ENCODE data around the gene SMLR1.

DNA sequence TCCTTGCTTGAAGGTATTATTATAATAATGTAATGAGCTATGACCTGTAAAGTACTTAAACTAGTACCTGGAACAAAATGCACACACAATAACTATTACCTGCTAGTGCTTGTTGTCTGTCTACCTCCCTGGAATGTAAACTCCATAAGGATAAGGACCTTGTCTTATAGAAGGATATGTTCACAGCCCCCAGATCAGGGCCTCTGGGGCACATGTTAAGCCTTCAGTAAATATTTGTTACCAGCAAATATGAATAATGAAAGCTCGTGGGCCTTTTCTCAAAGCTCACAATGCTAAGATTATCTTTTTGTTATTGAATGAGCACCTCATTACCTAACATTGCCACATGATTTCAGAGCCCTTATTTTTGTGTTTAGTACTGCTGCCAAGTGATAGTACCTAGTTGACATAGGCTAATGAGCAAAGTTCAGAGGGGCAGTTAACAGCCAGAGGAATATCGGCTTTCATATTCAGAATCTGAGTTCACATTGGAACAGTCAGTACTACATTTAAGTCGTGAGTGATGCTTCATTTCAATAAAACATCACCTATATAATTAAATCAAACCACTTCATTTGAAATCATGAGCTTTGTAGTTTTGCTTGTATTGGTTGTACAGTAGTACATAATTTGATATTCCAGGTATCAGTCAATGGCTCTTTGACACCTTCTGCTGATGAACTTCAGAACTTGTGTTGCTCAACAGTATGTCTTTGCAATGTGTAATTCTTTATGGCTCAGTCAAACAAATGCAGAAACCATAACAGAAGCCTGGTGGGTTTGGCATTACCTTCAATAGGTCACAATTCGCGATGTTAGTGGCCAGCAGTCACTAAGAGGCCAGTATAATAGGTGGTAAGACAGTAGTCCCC is 11.8 kb upstream of the SMLR1 start:
- TF ChIP-seq TARDBP (IDR thresholded peaks at IDR 0.05; ENCODE audit: borderline replicate concordance) (no peak), CREB1 (IDR thresholded peaks at IDR 0.05; ENCODE audit: low read depth) (no peak), POLR2AphosphoS5 (IDR thresholded peaks at IDR 0.05; ENCODE audit: low read length) (no peak), SIX5 (IDR thresholded peaks at IDR 0.05; ENCODE audit: low read depth, low read length, severe bottlenecking) (no peak), RFX5 (IDR thresholded peaks at IDR 0.05; ENCODE audit: low read depth, low read length) (no peak), POLR2A (IDR thresholded peaks at IDR 0.05; ENCODE audit: low read depth, low read length) (no peak), MXI1 (IDR thresholded peaks at IDR 0.05; ENCODE audit: low read depth, low read length) (no peak)
- TF ChIP-seq, protein P1, sequence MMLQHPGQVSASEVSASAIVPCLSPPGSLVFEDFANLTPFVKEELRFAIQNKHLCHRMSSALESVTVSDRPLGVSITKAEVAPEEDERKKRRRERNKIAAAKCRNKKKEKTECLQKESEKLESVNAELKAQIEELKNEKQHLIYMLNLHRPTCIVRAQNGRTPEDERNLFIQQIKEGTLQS (IDR thresholded peaks at IDR 0.05; ENCODE audit: borderline replicate concordance, extremely low read depth, low read depth, low read length), result no peak
- TF ChIP-seq, protein P2, sequence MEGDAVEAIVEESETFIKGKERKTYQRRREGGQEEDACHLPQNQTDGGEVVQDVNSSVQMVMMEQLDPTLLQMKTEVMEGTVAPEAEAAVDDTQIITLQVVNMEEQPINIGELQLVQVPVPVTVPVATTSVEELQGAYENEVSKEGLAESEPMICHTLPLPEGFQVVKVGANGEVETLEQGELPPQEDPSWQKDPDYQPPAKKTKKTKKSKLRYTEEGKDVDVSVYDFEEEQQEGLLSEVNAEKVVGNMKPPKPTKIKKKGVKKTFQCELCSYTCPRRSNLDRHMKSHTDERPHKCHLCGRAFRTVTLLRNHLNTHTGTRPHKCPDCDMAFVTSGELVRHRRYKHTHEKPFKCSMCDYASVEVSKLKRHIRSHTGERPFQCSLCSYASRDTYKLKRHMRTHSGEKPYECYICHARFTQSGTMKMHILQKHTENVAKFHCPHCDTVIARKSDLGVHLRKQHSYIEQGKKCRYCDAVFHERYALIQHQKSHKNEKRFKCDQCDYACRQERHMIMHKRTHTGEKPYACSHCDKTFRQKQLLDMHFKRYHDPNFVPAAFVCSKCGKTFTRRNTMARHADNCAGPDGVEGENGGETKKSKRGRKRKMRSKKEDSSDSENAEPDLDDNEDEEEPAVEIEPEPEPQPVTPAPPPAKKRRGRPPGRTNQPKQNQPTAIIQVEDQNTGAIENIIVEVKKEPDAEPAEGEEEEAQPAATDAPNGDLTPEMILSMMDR (IDR thresholded peaks at IDR 0.05 in 2 of 3, conservative IDR thresholded peaks at IDR 0.05 in 1 of 3; ENCODE audit: control insufficient read depth in 2 of 3, extremely low read depth in 1 of 3, insufficient read depth in 1 of 3, low read depth in 3 of 3, low read length in 3 of 3), result no peak
- TF ChIP-seq, protein P3, sequence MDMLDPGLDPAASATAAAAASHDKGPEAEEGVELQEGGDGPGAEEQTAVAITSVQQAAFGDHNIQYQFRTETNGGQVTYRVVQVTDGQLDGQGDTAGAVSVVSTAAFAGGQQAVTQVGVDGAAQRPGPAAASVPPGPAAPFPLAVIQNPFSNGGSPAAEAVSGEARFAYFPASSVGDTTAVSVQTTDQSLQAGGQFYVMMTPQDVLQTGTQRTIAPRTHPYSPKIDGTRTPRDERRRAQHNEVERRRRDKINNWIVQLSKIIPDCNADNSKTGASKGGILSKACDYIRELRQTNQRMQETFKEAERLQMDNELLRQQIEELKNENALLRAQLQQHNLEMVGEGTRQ (IDR thresholded peaks at IDR 0.05; ENCODE audit: borderline replicate concordance, low read depth, low read length), result no peak

Measured in GM12878 (cell line).